Inferior parietal cortex (tissue), 1 donor: ENCODE measurements around the gene GBX2.
"Not testable (repeated sequence)": the region's sequence is repeated elsewhere in the genome, so short reads cannot be mapped to it uniquely, and the experiment has no call there.

Experiments used
- DNase-seq: peaks from one replicate; pipeline ENCODE4 v3.0.0-alpha.2; 2016; ENCODE audit errors: extremely low spot score

The GBX2 gene

GRCh38 chr2:236156095-236156859 is 11.9 kb downstream of the GBX2 start:
- no peak for DNase-seq

GRCh38 chr2:236155406-236155805 is 12.8 kb downstream of the GBX2 start:
- DNase-seq, result no peak

- DNase-seq, result no peak
Measured at GRCh38 chr2:236146436-236146835, 21.8 kb downstream of the GBX2 start.

DNA sequence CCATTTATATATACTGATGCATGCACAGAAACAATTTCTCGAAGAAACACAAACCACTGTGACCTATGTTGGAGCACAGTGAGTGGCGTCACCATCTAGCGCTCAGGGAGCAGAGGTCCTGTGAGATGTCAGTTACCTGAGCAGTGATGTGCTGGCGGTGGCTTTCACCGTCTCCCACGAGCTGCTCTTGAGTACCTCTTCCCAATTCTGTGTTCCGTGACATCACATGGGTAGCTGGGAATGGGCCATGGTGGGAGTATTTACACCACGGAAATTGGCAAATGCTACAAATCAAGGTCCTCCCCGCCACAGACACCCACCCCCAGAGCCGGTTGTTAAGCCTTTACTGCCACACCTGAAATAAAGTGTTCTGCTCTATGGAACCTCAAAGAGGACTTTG is 24.4 kb downstream of the GBX2 start:
- DNase-seq, result no peak

GRCh38 chr2:236141616-236142015 is 26.6 kb downstream of the GBX2 start:
- not testable (repeated sequence) for DNase-seq

GRCh38 chr2:236137066-236137465 is 31.1 kb downstream of the GBX2 start:
- DNase-seq, result no peak

- DNase-seq, result no peak
Measured at GRCh38 chr2:236136538-236136937, 31.6 kb downstream of the GBX2 start.

GRCh38 chr2:236133410-236134012 is 34.7 kb downstream of the GBX2 start:
- DNase-seq, result no peak

- no peak for DNase-seq
Measured at GRCh38 chr2:236131073-236131692, 37.0 kb downstream of the GBX2 start.

- DNase-seq, result no peak
Measured at GRCh38 chr2:236130349-236130998, 37.7 kb downstream of the GBX2 start.

DNA sequence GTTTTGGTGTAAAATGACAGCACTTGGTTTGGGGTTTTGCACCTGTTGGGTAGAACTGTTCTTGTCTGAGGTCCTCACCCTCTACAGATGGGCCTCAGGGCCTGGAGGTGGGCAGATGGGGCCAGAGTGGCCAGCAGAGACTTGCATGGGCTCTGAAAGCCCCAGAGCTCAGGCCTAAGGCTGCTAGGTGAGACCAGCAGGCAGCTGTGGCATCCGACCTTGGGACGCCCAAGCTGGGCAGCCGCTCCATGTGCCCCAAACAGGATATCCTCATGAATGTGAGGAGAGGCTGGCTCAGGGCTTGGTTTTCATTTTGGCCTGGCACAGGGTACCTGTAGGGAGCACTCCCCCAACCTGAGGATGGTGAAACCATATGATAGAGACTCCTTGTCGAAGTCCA is 38.3 kb downstream of the GBX2 start:
- DNase-seq, result no peak

- DNase-seq, result no peak
Measured at GRCh38 chr2:236128321-236128720, 39.9 kb downstream of the GBX2 start.

DNA sequence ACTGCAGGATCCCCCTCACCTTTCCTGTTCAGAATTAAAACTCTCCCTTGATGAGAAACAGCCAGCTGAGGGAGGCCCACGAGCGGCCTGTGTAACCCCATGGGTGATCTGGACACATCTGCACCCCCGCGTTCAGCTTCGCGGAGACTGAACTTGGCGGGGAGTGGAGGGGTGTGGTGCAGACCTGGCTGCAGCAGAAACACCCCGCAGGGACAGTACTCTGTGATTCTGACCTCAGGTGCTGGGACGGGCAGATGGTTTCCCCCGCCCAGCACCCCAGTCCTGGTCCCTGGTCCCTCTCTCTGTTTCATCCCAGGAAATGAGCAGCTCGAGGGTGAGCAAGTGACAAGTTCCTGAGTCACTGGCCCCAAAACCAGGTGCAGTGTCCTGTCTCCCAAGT is 41.2 kb downstream of the GBX2 start:
- DNase-seq, result no peak

DNA sequence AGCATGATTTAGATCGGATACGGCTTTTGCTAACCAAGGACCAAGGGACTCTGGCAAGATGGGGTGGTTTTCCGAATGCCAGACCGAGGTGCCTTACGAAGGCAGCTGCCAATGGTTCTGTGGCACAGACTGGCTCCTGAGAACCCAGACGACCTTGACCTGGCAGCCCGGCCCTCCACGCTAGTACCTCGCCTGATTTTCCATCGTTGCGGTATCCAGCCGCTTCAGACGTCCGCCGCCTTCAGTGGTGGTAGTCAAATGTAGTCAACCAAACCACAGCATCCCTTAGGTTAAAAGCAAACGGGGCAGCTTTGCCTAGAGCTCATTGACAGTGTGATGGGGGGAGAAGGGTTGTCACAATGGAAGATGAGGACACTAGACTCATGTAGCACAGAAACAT is 42.6 kb downstream of the GBX2 start:
- no peak for DNase-seq

GRCh38 chr2:236124182-236124893 is 43.8 kb downstream of the GBX2 start:
- DNase-seq, result no peak

DNA sequence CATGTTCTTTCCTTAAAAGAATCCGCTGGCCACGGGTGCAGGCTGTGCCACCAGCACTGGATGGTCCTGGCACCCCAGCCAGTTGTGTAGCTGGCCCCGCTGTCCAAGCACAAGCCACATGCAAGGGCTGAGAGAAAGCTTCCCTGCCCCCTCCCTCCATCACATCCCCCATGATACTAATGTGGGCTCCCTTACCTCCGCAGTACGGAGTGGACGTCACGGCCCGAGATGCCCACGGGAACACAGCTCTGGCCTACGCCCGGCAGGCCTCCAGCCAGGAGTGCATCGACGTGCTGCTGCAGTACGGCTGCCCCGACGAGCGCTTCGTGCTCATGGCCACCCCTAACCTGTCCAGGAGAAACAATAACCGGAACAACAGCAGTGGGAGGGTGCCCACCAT is 44.5 kb downstream of the GBX2 start:
- DNase-seq, result no peak

- no peak for DNase-seq
Measured at GRCh38 chr2:236122236-236122635, 46.0 kb downstream of the GBX2 start.

DNA sequence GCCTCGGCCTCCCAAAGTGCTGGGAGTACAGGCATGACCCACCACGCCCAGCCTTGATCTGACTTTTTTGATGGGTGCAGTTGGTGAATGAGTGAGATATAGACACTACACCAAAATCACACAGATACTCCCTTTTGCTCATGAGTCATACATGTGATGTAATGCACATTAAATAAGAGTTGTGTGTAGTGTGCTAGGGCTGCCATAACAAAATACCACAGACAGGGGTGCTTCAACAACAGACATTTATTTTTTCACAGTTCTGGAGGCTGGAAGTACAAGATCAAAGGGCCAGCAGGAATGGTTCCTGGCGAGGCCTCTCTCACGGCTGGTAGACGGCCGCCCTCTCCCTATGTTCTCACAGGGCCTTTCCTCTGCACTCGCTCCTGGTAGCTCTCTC is 46.6 kb downstream of the GBX2 start:
- no peak for DNase-seq

DNA sequence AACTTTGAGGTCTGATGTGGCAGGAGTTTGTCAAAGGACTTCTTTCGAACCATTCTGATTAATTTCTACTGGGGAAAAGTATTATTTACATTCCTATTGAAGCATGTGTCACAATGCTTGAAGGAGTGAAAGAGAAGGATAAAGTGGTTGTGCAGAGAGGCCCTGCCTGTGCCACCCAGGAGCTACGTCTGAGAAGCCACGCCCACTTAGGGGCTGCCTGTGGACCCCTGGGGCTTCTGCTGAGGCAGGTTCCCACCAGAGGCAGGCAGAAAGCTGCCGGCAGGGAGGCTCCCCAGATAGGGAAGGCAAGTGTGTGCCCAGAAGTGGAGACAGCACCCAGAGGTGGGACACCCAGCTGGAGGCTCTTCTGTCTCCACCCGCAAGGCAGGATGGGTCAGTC is 47.4 kb downstream of the GBX2 start:
- no peak for DNase-seq

DNA sequence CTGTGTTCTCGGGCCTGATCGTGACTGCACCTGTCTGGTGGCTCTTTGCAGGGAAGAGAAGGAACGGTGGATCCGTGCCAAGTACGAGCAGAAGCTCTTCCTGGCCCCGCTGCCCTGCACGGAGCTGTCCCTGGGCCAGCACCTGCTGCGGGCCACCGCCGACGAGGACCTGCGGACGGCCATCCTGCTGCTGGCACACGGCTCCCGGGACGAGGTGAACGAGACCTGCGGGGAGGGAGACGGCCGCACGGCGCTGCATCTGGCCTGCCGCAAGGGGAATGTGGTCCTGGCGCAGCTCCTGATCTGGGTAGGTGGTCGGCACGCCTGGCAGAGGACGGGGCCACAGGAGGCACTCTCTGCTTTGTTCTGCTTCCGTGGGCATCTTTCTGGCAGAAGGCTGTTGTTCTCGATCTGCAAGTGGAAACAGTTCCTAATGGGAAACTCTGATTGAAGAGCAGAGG is 48.0 kb downstream of the GBX2 start:
- DNase-seq, result no peak

- DNase-seq, result no peak
Measured at GRCh38 chr2:236119476-236119875, 48.7 kb downstream of the GBX2 start.

DNA sequence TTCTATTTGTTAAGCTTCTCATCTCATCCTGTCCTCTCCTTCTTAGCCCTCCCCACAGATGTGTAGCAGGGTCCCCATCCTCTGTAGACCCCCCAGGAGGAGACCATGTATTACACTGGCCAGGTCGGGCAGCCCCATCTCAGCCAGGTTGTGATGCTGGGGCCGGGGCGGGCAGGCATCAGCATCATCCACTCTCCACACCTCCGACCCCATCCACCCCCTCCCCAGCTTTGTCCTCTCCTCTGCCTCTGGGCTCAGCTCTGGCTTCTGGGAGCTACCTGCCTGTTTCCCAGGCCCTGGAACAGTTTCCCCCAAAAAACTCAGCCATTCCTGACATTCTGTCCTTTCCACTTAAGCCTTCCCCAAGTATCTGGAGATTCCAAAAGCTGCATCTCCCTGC is 49.2 kb downstream of the GBX2 start:
- DNase-seq, result no peak
